CD4-positive, alpha-beta T cell treated with Interleukin-15 for 4 hours (primary cell): ENCODE measurements around the gene FTSJ3.
"Not testable (repeated sequence)": the region's sequence is repeated elsewhere in the genome, so short reads cannot be mapped to it uniquely, and the experiment has no call there.

Experiments used
- DNase-seq: peaks from one replicate; pipeline ENCODE4 v3.0.0-alpha.2; 2020; ENCODE audit warnings: low spot score

FTSJ3 gene

DNA sequence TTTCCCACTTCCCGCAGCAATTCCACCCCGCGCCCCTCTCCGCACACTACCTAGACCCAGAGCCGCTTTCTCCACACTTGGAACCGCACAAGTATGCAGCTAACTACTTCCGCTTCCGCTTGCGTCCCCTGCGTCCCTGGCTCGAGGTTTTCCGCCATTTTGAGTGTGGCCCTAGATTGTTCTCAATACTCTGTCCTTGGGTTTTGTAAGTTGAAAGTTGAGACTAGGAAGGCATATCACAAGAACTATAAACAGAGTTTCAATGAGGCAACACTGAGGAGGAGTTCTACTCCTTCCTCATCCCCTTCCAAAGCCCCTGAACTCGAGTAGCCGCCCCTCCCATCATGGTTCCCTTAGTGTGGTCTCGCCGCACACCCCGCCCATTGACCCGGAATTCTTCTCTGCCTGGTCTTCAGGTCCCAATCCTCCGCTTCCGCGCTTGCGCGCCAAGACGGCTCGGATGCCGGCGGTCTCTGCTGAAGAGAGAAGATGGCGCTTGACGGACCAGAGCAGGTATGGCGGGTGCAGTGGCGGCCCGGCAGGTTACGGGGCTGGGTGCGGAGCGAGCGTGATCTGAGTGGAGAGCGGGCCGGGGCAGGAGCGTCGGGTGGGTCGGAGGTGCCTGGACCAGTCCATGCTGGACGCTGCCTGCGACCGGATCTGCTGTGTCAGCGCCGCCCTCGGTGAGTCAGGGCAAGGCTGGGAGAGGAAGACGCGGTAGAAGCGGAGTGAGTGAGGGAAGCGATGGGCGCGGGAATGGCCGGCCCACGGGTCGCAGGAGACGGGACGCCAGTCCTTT lies at the start of gene FTSJ3, which contains the start of gene PSMC5:
Gene FTSJ3, minus strand, starts transcription at position 662 of the 799 bp plus-strand sequence. CDS start 761 bp downstream, outside the sequence.
Gene PSMC5, plus strand, starts transcription at position 430 of the 799 bp plus-strand sequence. Its CDS starts 60 bp downstream, at position 490.
- DNase-seq: peak; percentile 95

DNA sequence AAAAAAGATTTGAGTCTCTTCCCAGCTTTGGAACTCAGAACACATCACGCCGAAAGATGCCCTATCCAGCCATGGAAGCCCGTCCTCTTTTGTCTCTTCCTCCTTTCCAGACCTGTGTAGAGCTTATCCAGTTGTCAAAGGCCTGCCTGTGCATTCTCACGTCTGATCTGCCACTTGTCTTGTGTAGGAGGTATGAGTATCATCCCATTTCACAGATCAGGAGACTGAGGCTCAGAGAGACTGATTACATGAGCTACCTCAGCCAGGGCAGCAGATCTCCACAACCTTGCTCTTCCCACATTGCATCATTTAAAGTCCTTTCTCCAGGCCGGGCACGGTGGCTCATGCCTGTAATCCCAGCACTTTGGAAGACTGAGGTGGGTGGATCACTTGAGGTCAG lies 47.2 kb upstream of the FTSJ3 start:
- DNase-seq: not testable (repeated sequence)

DNA sequence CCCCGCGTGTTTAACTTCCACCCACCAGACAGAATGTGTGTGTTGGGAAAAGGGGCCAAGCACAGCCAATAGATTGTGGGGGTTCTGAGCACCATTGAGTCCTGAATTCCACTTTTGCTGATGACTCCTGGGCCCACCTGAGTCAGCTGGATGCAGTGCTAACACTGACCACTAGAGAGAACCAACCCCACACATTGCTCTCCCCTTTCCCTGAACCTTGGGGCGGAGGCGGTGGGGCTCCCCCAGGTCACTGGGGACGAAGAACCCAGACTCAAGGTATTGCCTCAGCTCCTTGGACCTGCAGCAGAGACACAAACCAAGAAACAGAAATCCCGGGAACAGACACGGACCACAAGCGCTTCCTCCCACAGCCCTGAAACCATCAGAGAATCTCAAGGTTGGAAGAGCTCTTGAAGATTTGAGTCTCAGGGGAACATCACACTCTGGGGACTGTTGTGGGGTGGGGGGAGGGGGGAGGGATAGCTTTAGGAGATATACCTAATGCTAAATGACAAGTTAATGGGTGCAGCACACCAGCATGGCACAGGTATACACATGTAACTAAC lies 46.7 kb upstream of the FTSJ3 start:
- DNase-seq: not testable (repeated sequence)

- DNase-seq: not testable (repeated sequence)
Measured at GRCh38 chr17:63873577-63873976, 46.1 kb upstream of the FTSJ3 start, which contains the start of gene CSH2. Gene CSH2 (minus strand): TSS chr17:63873677. CDS start chr17:63873614, 63 bp downstream.

GRCh38 chr17:63871646-63872365 lies 44.3 kb upstream of the FTSJ3 start:
- DNase-seq: not testable (repeated sequence)

- DNase-seq: not testable (repeated sequence)
Measured at GRCh38 chr17:63870292-63870665, 42.8 kb upstream of the FTSJ3 start.

- not testable (repeated sequence) for DNase-seq
Measured at GRCh38 chr17:63869491-63870291, 42.2 kb upstream of the FTSJ3 start.

- not testable (repeated sequence) for DNase-seq
Measured at GRCh38 chr17:63866625-63867024, 39.2 kb upstream of the FTSJ3 start.

GRCh38 chr17:63859257-63859656 lies 31.8 kb upstream of the FTSJ3 start:
- no peak for DNase-seq

- DNase-seq: not testable (repeated sequence)
Measured at GRCh38 chr17:63856425-63856824, 29.0 kb upstream of the FTSJ3 start.

GRCh38 chr17:63855185-63855584 lies 27.7 kb upstream of the FTSJ3 start:
- DNase-seq: no peak

GRCh38 chr17:63854709-63855108 lies 27.2 kb upstream of the FTSJ3 start:
- DNase-seq: no peak

- DNase-seq: no peak
Measured at GRCh38 chr17:63853260-63853659, 25.8 kb upstream of the FTSJ3 start.

DNA sequence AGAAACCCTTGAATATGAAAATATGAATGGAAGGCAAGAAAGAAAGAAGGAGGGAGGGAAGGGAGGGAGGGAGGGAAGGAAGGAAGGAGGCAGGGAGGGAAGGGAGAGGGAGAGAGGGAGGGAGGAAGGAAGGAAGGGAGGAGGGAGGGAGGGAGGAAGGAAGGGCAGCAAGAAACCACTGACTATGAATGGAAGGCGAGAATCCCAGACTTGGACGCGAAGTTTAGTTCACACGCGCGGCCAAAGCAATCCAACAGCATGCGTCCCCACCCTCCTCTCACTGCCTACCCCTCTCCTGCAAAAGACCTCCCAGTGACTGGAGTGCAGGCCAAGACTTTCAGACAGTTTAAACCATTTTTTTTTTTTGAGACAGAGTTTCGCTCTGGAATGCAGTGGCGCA lies 22.9 kb upstream of the FTSJ3 start:
- DNase-seq: no peak

DNA sequence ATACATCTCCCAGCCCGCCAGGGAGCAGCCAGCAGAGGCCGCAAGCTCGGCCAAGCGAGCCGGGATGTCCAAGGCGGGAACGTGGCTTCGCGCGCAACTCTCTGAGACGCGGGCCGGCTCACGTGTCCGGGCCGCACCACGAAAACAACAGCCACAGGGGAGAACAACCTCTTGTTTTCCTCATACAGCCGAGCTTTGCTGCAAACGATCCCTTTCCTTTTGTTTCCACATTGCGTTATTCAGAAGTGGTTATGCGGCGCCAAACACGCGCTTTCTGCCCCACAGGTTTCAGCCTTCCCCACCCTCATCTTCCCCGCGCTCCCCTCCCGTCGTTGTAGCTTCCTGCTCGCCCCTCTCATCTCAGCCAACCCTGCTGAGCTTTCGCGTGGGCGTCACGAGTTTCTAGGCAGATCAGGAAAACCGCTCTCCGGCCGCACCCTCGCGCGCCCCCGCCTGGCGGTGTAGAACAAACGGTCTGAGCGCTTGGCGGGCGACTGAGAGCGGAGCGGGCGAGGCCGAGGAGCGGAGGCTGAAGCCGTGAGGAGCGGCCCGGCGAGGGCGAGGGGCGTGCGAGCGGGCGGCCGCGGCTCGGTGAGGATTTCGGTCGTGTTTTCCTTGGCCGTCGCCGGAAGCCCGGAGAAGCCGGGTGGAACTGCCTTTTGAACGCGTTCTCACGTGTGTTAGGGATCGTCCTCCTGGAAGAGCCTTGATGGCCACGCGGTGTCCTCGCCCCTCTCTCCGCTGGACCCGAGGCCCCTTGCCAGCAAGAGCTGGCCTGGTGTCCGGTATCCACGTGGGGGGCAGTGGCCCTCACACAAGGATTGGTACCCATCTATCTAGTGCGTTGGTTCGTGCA lies 21.6 kb upstream of the FTSJ3 start:
- peak; percentile 92 for DNase-seq

GRCh38 chr17:63847525-63848249 lies 20.2 kb upstream of the FTSJ3 start:
- DNase-seq: no peak

DNA sequence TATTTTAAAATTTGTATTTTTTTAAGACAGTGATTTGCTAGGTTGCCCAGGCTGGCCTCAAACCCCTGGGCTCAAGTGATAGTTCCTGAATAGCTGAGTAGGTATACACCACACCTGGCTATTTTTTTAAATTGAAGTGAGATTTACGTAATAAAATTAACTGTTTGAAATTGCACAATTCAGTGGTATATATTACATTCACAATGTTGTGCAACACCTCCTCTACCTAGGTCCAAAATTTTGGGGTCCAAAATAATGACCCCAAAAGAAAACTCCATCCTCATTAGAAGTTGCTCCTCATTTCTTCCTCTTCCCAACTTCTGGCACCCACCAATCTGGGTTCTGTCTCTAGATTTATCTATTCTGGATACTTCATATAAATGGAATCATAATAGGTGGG lies 18.0 kb upstream of the FTSJ3 start:
- no peak for DNase-seq

GRCh38 chr17:63843910-63844677 lies 16.6 kb upstream of the FTSJ3 start:
- DNase-seq: no peak

- DNase-seq: peak; percentile 21
Measured at GRCh38 chr17:63843387-63843888, 16.0 kb upstream of the FTSJ3 start.
